PC-9 (cell line): ENCODE measurements around the gene LY86.

Experiments used
- CTCF ChIP-seq: fragments of 200-600 bp; sonication (generic); conservative IDR thresholded peaks from 2 replicates; pipeline ENCODE4 v1.6.1; 2017; ENCODE audit warnings: mixed run types, antibody characterized with exemption, mild to moderate bottlenecking, moderate library complexity
- EZH2 ChIP-seq: fragments of 200-600 bp; sonication (generic); IDR thresholded peaks from 2 replicates; pipeline ENCODE4 v1.8.0; 2017; ENCODE audit warnings: antibody characterized with exemption, low read depth

- no peak for TF ChIP-seq CTCF
- TF ChIP-seq EZH2 = no peak
These were observed at the start of gene LY86 for GRCh38 chr6:6588064-6588923.
